GM18909 (cell line): Measurements from ENCODE around the gene TMEM53.

Experiments used
- ATAC-seq: cut with Tn5 transposase; IDR thresholded peaks from one replicate; pipeline ENCODE4 v1.9.1; 2021; ENCODE audit warnings: mild to moderate bottlenecking; ENCODE audit not compliant: unreplicated experiment, poor library complexity

TMEM53 gene

GRCh38 chr1:44650159-44650831, 24.0 kb downstream of the TMEM53 start:
- no peak for ATAC-seq

GRCh38 chr1:44649788-44650158, 24.5 kb downstream of the TMEM53 start:
- ATAC-seq, result no peak

- ATAC-seq, result no peak
Measured at GRCh38 chr1:44648529-44649250, 25.6 kb downstream of the TMEM53 start.

GRCh38 chr1:44647896-44648295, 26.4 kb downstream of the TMEM53 start:
- no peak for ATAC-seq

- no peak for ATAC-seq
Measured at GRCh38 chr1:44646261-44647110, 27.8 kb downstream of the TMEM53 start.

- ATAC-seq, result no peak
Measured at GRCh38 chr1:44645476-44646244, 28.6 kb downstream of the TMEM53 start.

GRCh38 chr1:44644806-44645205, 29.5 kb downstream of the TMEM53 start:
- no peak for ATAC-seq

- ATAC-seq, result no peak
Measured at GRCh38 chr1:44643721-44644334, 30.5 kb downstream of the TMEM53 start.

GRCh38 chr1:44642925-44643324, 31.4 kb downstream of the TMEM53 start:
- ATAC-seq, result no peak

GRCh38 chr1:44642255-44642654, 32.0 kb downstream of the TMEM53 start:
- ATAC-seq, result no peak

GRCh38 chr1:44641126-44642102, 32.9 kb downstream of the TMEM53 start:
- no peak for ATAC-seq

GRCh38 chr1:44640200-44640853, 34.0 kb downstream of the TMEM53 start:
- no peak for ATAC-seq

GRCh38 chr1:44637702-44638411, 36.4 kb downstream of the TMEM53 start:
- ATAC-seq, result no peak

GRCh38 chr1:44636688-44637598, 37.3 kb downstream of the TMEM53 start:
- no peak for ATAC-seq

- ATAC-seq, result no peak
Measured at GRCh38 chr1:44636083-44636687, 38.1 kb downstream of the TMEM53 start.

GRCh38 chr1:44635439-44635838, 38.8 kb downstream of the TMEM53 start:
- no peak for ATAC-seq
